Type B pancreatic cell (in vitro differentiated cells): ENCODE data around the gene FAAP100. TPM values are rescaled to one million over a fixed set of nuclear protein-coding genes. Genes with fewer than 3 reads are reported as not detected.
"Not testable (repeated sequence)": the region's sequence is repeated elsewhere in the genome, so short reads cannot be mapped to it uniquely, and the experiment has no call there.

Experiments used
- DNase-seq: peaks from one replicate; pipeline ENCODE4 v3.0.0; 2021; ENCODE audit warnings: mixed read lengths; ENCODE audit not compliant: unreplicated experiment; ENCODE audit errors: extremely low spot score
- H3K27ac Mint-ChIP-seq: 2 replicates; pipeline ENCODE4 v1.8.0; 2021; ENCODE audit warnings: mild to moderate bottlenecking, mixed read lengths
- H3K27me3 Mint-ChIP-seq: 2 replicates; pipeline ENCODE4 v1.8.0; 2021; ENCODE audit warnings: mixed read lengths
- H3K36me3 Mint-ChIP-seq: 2 replicates; pipeline ENCODE4 v1.8.0; 2021; ENCODE audit warnings: mixed read lengths
- H3K4me1 Mint-ChIP-seq: one replicate; pipeline ENCODE4 v1.8.0; 2021; ENCODE audit warnings: mixed read lengths; ENCODE audit not compliant: unreplicated experiment
- H3K4me3 Mint-ChIP-seq: 2 replicates; pipeline ENCODE4 v1.8.0; 2021; ENCODE audit warnings: mild to moderate bottlenecking, mixed read lengths
- H3K9me3 Mint-ChIP-seq: 2 replicates; pipeline ENCODE4 v1.8.0; 2021; ENCODE audit warnings: mixed read lengths
- total RNA-seq: library from RNA; stranded (reverse); gene quantifications from 2 replicates; pipeline ENCODE4 v1.2.1, GENCODE V29; 2021; ENCODE audit warnings: low replicate concordance
- TF ChIP-seq, protein P1 (sequence below): fragments of 200-600 bp; sonication (generic); conservative IDR thresholded peaks from 2 replicates; pipeline ENCODE4 v1.5.0; 2021; ENCODE audit warnings: antibody characterized with exemption, mild to moderate bottlenecking

Gene FAAP100
- total RNA-seq, 1 donor from 2014 or later, result 44.7 TPM

DNA sequence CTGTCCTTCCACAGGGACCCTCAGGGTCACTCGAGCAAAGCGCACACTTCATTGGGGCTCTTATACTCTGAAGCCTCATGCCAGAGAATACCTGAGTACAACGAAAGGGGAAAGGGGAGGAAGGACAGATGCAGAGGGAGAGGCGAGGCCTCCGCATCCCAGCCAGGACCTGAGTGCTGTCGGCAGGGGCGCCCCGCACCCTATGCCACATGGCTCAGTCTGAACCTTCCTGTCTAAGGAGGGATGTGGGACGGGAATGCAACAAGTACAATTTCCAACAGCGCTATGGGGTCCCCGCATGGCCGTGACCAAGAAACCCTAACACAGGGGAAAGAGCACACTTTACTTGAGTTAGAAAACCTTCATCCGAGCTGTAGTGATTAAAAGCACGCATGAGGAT lies 39.8 kb upstream of the FAAP100 start:
- Mint-ChIP-seq H3K9me3 (no peaks in the 10 kb centered on the region), H3K4me3 (no peak overlapping the region), H3K27ac (no peak overlapping the region), H3K27me3 (no peaks in the 10 kb centered on the region), H3K36me3 (peaks cover 19% of the 10 kb centered on the region), H3K4me1 (no peaks in the 10 kb centered on the region)
- TF ChIP-seq, protein P1, sequence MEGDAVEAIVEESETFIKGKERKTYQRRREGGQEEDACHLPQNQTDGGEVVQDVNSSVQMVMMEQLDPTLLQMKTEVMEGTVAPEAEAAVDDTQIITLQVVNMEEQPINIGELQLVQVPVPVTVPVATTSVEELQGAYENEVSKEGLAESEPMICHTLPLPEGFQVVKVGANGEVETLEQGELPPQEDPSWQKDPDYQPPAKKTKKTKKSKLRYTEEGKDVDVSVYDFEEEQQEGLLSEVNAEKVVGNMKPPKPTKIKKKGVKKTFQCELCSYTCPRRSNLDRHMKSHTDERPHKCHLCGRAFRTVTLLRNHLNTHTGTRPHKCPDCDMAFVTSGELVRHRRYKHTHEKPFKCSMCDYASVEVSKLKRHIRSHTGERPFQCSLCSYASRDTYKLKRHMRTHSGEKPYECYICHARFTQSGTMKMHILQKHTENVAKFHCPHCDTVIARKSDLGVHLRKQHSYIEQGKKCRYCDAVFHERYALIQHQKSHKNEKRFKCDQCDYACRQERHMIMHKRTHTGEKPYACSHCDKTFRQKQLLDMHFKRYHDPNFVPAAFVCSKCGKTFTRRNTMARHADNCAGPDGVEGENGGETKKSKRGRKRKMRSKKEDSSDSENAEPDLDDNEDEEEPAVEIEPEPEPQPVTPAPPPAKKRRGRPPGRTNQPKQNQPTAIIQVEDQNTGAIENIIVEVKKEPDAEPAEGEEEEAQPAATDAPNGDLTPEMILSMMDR, result no peak
- no peak for DNase-seq

GRCh38 chr17:81590121-81590520 lies 38.0 kb upstream of the FAAP100 start:
- no peak overlapping the region for H3K4me3 Mint-ChIP-seq
- H3K36me3 Mint-ChIP-seq, result peaks cover 23% of the 10 kb centered on the region
- no peak overlapping the region for H3K27ac Mint-ChIP-seq
- no peaks in the 10 kb centered on the region for H3K4me1 Mint-ChIP-seq
- no peaks in the 10 kb centered on the region for H3K27me3 Mint-ChIP-seq
- TF ChIP-seq, protein P1, result no peak
- DNase-seq, result no peak
- no peaks in the 10 kb centered on the region for H3K9me3 Mint-ChIP-seq

GRCh38 chr17:81589612-81590011 lies 37.5 kb upstream of the FAAP100 start:
- Mint-ChIP-seq H3K36me3 (peaks cover 23% of the 10 kb centered on the region), H3K27ac (no peak overlapping the region), H3K9me3 (no peaks in the 10 kb centered on the region), H3K4me3 (no peak overlapping the region), H3K27me3 (no peaks in the 10 kb centered on the region), H3K4me1 (no peaks in the 10 kb centered on the region)
- TF ChIP-seq, protein P1, result no peak
- no peak for DNase-seq

DNA sequence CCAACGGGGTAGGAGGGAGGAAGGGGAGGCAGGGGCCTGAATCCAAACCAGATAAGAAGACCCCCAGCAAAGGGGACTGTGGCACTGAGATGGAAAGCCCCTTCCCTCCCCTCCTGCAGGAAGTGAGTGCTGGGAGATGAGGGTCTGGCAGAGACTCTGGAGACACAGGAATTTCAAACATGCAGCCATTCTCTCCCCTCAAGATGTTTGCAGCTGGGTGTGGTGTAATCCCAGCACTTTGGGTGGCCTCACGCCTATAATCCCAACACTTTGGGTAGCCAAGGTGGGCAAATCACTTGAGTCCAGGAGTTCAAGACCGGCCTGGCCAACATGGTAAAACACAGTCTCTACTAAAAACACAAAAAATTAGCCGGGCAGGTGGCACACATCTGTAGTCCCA lies 33.9 kb upstream of the FAAP100 start:
- H3K27ac Mint-ChIP-seq, result no peak overlapping the region
- TF ChIP-seq, protein P1, result no peak
- no peaks in the 10 kb centered on the region for H3K27me3 Mint-ChIP-seq
- H3K4me3 Mint-ChIP-seq, result no peak overlapping the region
- H3K4me1 Mint-ChIP-seq, result no peaks in the 10 kb centered on the region
- no peaks in the 10 kb centered on the region for H3K9me3 Mint-ChIP-seq
- peaks cover 29% of the 10 kb centered on the region for H3K36me3 Mint-ChIP-seq
- DNase-seq, result no peak

- H3K36me3 Mint-ChIP-seq, result peaks cover 32% of the 10 kb centered on the region
- not testable (repeated sequence) for H3K4me3 Mint-ChIP-seq, H3K27me3 Mint-ChIP-seq, H3K9me3 Mint-ChIP-seq, H3K27ac Mint-ChIP-seq, H3K4me1 Mint-ChIP-seq, DNase-seq
Measured at GRCh38 chr17:81584771-81585170, 32.6 kb upstream of the FAAP100 start.

GRCh38 chr17:81583589-81584342 lies 31.6 kb upstream of the FAAP100 start:
- Mint-ChIP-seq H3K27me3 (no peaks in the 10 kb centered on the region), H3K9me3 (no peaks in the 10 kb centered on the region), H3K4me3 (no peak overlapping the region), H3K4me1 (no peaks in the 10 kb centered on the region), H3K36me3 (peaks cover 31% of the 10 kb centered on the region), H3K27ac (no peak overlapping the region)
- TF ChIP-seq, protein P1, result no peak
- DNase-seq, result no peak
